Parathyroid adenoma (tissue), 2 donors: ENCODE measurements around the gene ANKRD9.

Source experiments
- H2AFZ ChIP-seq: fragments of 300-600 bp; sonication (generic); one replicate; pipeline ENCODE4 v1.7.0; 2017; ENCODE audit warnings: antibody characterized with exemption, mild to moderate bottlenecking
- H3K27ac ChIP-seq: fragments of 300-600 bp; sonication (generic); one replicate; pipeline ENCODE4 v1.7.0; 2017
- H3K27me3 ChIP-seq: fragments of 300-600 bp; sonication (generic); one replicate; pipeline ENCODE4 v1.7.0; 2017; ENCODE audit warnings: low read length; ENCODE audit not compliant: control insufficient read depth, insufficient read depth
- H3K36me3 ChIP-seq: fragments of 300-600 bp; sonication (generic); one replicate; pipeline ENCODE4 v1.7.0; 2017; ENCODE audit warnings: low read length; ENCODE audit not compliant: control insufficient read depth, insufficient read depth
- H3K4me1 ChIP-seq: fragments of 300-600 bp; sonication (generic); one replicate; pipeline ENCODE4 v1.7.0; 2017; ENCODE audit warnings: control low read depth
- H3K4me2 ChIP-seq: fragments of 300-600 bp; sonication (generic); one replicate; pipeline ENCODE4 v1.7.0; 2017; ENCODE audit warnings: low read length
- H3K4me3 ChIP-seq: fragments of 300-600 bp; sonication (generic); one replicate; pipeline ENCODE4 v1.7.0; 2017; ENCODE audit warnings: low read depth, low read length
- H3K79me2 ChIP-seq: fragments of 300-600 bp; sonication (generic); one replicate; pipeline ENCODE4 v1.7.0; 2017; ENCODE audit warnings: control low read depth
- H3K9ac ChIP-seq: fragments of 300-600 bp; sonication (generic); one replicate; pipeline ENCODE4 v1.7.0; 2017; ENCODE audit warnings: mild to moderate bottlenecking
- H3K9me3 ChIP-seq: fragments of 300-600 bp; sonication (generic); one replicate; pipeline ENCODE4 v1.7.0; 2017; ENCODE audit warnings: low read length; ENCODE audit not compliant: control insufficient read depth
- TF ChIP-seq, protein P1 (sequence below): fragments of 300-600 bp; sonication (generic); IDR thresholded peaks from one replicate; pipeline ENCODE4 v1.7.0; 2017; ENCODE audit warnings: antibody characterized with exemption, mild to moderate bottlenecking
- donor health status: primary hyperparathyroidism.

ANKRD9 gene

DNA sequence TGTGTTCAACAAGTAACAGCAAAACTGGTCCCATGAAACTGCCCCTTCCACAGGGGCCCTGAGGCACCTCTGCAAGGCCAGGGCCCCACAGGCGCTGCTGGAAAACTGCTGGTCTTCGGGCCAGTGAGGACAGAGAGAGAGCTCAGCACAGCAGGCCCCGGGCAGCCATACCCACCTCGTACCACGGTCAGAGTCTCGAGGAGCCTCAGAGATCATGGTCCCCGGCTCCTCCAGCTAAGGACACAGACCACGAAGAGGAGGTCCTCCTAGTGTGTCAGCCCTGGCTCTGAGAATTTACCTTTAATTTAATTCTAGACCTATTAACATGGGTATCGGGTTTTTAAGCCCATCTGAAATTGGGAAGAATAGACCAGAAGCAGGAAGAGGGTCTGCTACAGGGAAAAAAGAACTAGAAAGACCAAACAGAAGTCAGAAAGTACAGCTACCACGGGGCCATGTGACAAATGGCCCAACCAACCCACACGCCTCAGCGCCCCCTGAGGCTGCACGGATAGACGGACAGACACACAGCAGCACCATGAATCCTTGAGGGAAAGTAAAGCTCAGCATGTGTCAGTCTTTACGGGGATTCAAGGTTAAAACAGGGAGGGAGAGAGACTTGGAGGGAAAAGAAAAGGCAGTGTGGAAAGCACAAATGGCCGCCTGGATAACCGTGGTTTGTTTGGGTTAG lies 22.9 kb downstream of the ANKRD9 start:
- Histone ChIP-seq H2AFZ (no peak overlapping the region), H3K9ac (no peak overlapping the region), H3K9me3 (no peaks in the 10 kb centered on the region), H3K27me3 (no peaks in the 10 kb centered on the region), H3K79me2 (peaks cover 12% of the 10 kb centered on the region), H3K27ac (no peak overlapping the region), H3K4me3 (no peak overlapping the region), H3K4me1 (peaks cover 4% of the 10 kb centered on the region), H3K36me3 (no peaks in the 10 kb centered on the region), H3K4me2 (no peak overlapping the region)
- TF ChIP-seq, protein P1, sequence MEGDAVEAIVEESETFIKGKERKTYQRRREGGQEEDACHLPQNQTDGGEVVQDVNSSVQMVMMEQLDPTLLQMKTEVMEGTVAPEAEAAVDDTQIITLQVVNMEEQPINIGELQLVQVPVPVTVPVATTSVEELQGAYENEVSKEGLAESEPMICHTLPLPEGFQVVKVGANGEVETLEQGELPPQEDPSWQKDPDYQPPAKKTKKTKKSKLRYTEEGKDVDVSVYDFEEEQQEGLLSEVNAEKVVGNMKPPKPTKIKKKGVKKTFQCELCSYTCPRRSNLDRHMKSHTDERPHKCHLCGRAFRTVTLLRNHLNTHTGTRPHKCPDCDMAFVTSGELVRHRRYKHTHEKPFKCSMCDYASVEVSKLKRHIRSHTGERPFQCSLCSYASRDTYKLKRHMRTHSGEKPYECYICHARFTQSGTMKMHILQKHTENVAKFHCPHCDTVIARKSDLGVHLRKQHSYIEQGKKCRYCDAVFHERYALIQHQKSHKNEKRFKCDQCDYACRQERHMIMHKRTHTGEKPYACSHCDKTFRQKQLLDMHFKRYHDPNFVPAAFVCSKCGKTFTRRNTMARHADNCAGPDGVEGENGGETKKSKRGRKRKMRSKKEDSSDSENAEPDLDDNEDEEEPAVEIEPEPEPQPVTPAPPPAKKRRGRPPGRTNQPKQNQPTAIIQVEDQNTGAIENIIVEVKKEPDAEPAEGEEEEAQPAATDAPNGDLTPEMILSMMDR: no peak

DNA sequence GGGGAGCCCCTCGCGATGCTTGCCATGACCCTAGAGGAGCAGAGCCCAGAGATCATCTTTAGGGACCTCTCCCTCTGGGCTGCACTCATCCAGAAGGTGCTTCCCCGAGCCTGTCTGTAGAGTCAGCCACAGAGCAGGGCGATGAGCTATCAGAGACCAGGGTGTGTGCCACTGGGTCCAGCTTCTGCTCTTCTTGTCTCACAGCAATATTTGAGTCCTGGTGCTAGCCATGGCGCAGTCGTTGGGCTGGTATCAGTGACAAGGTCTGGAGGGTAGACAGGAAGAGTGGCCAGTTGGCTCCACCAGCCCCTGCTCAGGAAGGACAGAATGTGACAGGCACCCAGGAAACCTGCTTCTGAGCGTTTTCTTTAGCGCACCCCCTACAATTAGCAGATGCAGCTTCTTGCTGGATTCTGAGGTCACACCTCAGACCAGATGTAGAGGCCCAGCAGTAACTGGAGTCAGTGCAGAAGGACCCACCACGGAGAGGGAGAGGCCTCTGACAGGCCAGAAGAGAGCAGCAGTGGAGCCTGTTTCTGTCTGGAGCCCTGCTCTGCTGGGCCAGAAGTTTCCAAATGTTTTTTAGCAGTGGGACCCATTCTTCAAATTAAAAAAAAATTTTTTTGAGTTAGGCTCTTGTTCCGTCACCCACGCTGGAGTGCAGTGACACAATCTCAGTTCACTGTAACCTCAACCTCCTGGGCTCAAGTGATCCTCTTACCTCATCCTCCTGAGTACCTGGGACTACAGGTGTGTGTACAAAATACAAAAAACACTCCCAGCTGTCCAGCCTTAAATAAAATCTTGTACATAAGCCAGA lies 23.7 kb downstream of the ANKRD9 start:
- no peaks in the 10 kb centered on the region for H3K27me3 ChIP-seq
- no peak overlapping the region for H3K4me2 ChIP-seq
- H2AFZ ChIP-seq: no peak overlapping the region
- H3K79me2 ChIP-seq: peaks cover 12% of the 10 kb centered on the region
- no peak overlapping the region for H3K9ac ChIP-seq
- no peak overlapping the region for H3K27ac ChIP-seq
- H3K9me3 ChIP-seq: no peaks in the 10 kb centered on the region
- peaks cover 5% of the 10 kb centered on the region for H3K4me1 ChIP-seq
- no peaks in the 10 kb centered on the region for H3K36me3 ChIP-seq
- TF ChIP-seq, protein P1: no peak
- no peak overlapping the region for H3K4me3 ChIP-seq

DNA sequence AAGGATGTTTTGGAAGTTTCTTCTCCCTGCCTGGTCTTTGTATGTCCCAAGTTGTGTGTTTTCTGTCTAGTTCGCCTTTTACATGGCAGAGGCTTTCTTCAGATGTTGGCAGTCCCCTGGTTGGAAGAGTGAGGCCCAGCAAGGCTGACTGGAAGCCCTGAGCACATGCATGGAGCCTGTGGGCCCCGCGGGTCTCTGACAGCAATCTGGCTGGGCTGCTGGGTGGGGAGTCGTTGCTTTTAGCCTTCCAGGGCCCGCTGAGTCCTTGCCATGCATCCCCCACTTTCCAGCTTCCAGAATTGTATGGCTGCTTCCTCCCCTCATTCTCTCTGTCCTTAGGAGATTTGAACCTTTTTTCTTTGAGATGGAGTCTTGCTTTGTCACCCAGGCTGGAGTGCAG lies 25.3 kb downstream of the ANKRD9 start:
- no peaks in the 10 kb centered on the region for H3K27me3 ChIP-seq
- no peak overlapping the region for H3K4me2 ChIP-seq
- no peak overlapping the region for H2AFZ ChIP-seq
- TF ChIP-seq, protein P1: no peak
- H3K36me3 ChIP-seq: no peaks in the 10 kb centered on the region
- peaks cover 10% of the 10 kb centered on the region for H3K4me1 ChIP-seq
- peaks cover 9% of the 10 kb centered on the region for H3K79me2 ChIP-seq
- no peak overlapping the region for H3K9ac ChIP-seq
- H3K9me3 ChIP-seq: no peaks in the 10 kb centered on the region
- no peak overlapping the region for H3K4me3 ChIP-seq
- no peak overlapping the region for H3K27ac ChIP-seq

DNA sequence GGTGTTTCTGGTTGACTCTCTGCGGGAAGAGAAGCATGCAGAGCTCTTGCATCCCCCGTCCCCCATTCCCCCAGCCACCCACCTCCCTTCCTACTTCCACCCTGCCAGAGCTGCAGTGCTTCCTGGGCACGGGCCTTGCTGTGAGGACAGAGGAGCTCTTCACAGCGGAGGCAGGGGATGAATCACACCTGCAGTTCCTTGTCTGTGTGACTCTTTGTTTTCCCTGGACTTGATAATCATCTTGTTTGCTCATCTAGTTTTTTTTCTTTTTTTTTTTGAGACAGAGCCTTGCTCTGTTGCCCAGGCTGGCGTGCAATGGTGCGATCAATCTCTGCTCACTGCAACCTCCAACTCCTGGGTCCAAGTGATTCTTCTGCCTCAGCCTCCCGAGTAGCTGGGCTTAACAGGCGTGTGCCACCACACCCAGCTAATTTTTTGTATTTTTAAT lies 27.8 kb downstream of the ANKRD9 start:
- TF ChIP-seq, protein P1: no peak
- no peak overlapping the region for H3K27ac ChIP-seq
- H3K9me3 ChIP-seq: no peaks in the 10 kb centered on the region
- H3K36me3 ChIP-seq: no peaks in the 10 kb centered on the region
- H3K4me1 ChIP-seq: peaks cover 10% of the 10 kb centered on the region
- no peak overlapping the region for H3K4me3 ChIP-seq
- no peak overlapping the region for H3K9ac ChIP-seq
- no peak overlapping the region for H2AFZ ChIP-seq
- H3K27me3 ChIP-seq: no peaks in the 10 kb centered on the region
- H3K4me2 ChIP-seq: no peak overlapping the region
- peaks cover 6% of the 10 kb centered on the region for H3K79me2 ChIP-seq
